ENCODE data around the gene DCAF11.

Gene DCAF11

DNA sequence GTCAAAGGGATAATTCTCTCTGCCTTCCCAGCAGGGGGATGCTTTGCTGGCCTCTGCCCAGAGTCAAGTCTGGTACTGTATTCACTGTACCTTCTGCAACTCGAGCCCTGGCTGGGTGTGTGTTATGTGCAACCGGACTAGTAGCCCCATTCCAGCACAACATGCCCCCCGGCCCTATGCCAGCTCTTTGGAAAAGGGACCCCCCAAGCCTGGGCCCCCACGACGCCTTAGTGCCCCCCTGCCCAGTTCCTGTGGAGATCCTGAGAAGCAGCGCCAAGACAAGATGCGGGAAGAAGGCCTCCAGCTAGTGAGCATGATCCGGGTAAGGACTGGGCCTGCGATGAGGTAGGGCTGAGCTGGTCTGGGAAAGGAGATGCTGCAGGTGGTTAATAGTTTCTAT lies 36.0 kb downstream of the DCAF11 start:
- H3K27ac ChIP-seq (ENCODE audit: extremely low read depth, low read depth, low read length): no peak overlapping the region
- H3K9me3 ChIP-seq (ENCODE audit: control insufficient read depth, insufficient read depth, low read depth, low read length): no peaks in the 10 kb centered on the region
- TF ChIP-seq ZSCAN18 (tag by site-specific recombination; IDR thresholded peaks at IDR 0.05) (no peak), ZNF585B (tag by site-specific recombination; IDR thresholded peaks at IDR 0.05) (no peak), ZNF624 (tag by site-specific recombination; IDR thresholded peaks at IDR 0.05) (no peak), ZNF48 (tag by site-specific recombination; IDR thresholded peaks at IDR 0.05) (no peak), ZNF768 (tag by site-specific recombination; IDR thresholded peaks at IDR 0.05) (no peak), ZNF10 (tag by site-specific recombination; IDR thresholded peaks at IDR 0.05) (no peak), SCRT2 (tag by site-specific recombination; IDR thresholded peaks at IDR 0.05) (no peak)
- TF ChIP-seq, protein P1, sequence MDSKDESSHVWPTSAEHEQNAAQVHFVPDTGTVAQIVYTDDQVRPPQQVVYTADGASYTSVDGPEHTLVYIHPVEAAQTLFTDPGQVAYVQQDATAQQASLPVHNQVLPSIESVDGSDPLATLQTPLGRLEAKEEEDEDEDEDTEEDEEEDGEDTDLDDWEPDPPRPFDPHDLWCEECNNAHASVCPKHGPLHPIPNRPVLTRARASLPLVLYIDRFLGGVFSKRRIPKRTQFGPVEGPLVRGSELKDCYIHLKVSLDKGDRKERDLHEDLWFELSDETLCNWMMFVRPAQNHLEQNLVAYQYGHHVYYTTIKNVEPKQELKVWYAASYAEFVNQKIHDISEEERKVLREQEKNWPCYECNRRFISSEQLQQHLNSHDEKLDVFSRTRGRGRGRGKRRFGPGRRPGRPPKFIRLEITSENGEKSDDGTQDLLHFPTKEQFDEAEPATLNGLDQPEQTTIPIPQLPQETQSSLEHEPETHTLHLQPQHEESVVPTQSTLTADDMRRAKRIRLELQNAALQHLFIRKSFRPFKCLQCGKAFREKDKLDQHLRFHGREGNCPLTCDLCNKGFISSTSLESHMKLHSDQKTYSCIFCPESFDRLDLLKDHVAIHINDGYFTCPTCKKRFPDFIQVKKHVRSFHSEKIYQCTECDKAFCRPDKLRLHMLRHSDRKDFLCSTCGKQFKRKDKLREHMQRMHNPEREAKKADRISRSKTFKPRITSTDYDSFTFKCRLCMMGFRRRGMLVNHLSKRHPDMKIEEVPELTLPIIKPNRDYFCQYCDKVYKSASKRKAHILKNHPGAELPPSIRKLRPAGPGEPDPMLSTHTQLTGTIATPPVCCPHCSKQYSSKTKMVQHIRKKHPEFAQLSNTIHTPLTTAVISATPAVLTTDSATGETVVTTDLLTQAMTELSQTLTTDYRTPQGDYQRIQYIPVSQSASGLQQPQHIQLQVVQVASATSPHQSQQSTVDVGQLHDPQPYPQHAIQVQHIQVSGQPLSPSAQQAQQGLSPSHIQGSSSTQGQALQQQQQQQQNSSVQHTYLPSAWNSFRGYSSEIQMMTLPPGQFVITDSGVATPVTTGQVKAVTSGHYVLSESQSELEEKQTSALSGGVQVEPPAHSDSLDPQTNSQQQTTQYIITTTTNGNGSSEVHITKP (tag by site-specific recombination; IDR thresholded peaks at IDR 0.05): no peak
- POLR2A ChIA-PET: interaction anchor here (0.6 to 3.3 kb wide), 4 partner anchors 10 to 62 kb away, joined by 3 to 20 read pairs (median 3); partner anchors contain the start of genes CHMP4A, EMC9, IRF9 and PSME1
- H3K4me1 ChIP-seq (ENCODE audit: control insufficient read depth, insufficient read depth, low read length): peaks cover 8% of the 10 kb centered on the region
- peaks cover 40 to 65% of the 10 kb centered on the region in 2 experiments for H3K36me3 ChIP-seq (ENCODE audit: control insufficient read depth in 2 of 2, insufficient read depth in 1 of 2, low read length in 2 of 2)
- no peak overlapping the region for H3K4me3 ChIP-seq (ENCODE audit: low read depth, low read length)
- CTCF ChIA-PET: interaction anchor here (1.0 kb wide), 1 partner anchor 10 kb away, joined by 6 read pairs; the partner anchor contains the start of gene IRF9

DNA sequence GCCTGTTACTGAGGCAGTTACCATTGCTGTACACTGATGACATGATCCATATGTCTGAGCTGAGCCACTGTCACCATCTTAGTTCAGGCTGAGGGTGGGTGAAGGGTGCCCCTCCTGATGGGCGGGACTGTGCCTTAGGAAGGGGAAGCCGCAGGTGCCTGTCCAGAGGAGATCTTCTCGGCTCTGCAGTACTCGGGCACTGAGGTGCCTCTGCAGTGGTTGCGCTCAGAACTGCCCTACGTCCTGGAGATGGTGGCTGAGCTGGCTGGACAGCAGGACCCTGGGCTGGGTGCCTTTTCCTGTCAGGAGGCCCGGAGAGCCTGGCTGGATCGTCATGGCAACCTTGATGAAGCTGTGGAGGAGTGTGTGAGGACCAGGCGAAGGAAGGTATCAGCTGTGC lies 36.4 kb downstream of the DCAF11 start:
- ChIA-PET POLR2A (interaction anchor here (0.6 to 3.3 kb wide), 4 partner anchors 10 to 62 kb away, joined by 3 to 20 read pairs (median 3); partner anchors contain the start of genes CHMP4A, EMC9 and IRF9), CTCF (interaction anchor here (1.3 kb wide), 1 partner anchor 10 kb away, joined by 10 read pairs; the partner anchor contains the start of gene IRF9)
- TF ChIP-seq ZNF133 (tag by site-specific recombination; IDR thresholded peaks at IDR 0.05): no peak
- no peak for TF ChIP-seq ZNF670 (tag by site-specific recombination; IDR thresholded peaks at IDR 0.05; ENCODE audit: low read depth)
- no peak for TF ChIP-seq SP7 (tag by site-specific recombination; IDR thresholded peaks at IDR 0.05)
- TF ChIP-seq SP2 (tag by site-specific recombination; IDR thresholded peaks at IDR 0.05): no peak
- TF ChIP-seq ZNF660 (tag by site-specific recombination; IDR thresholded peaks at IDR 0.05): no peak
- no peak for TF ChIP-seq ZNF610 (tag by site-specific recombination; IDR thresholded peaks at IDR 0.05; ENCODE audit: borderline replicate concordance)
- TF ChIP-seq ELK4 (IDR thresholded peaks at IDR 0.05; ENCODE audit: borderline replicate concordance, low read depth, low read length): no peak
- TF ChIP-seq, protein P2, sequence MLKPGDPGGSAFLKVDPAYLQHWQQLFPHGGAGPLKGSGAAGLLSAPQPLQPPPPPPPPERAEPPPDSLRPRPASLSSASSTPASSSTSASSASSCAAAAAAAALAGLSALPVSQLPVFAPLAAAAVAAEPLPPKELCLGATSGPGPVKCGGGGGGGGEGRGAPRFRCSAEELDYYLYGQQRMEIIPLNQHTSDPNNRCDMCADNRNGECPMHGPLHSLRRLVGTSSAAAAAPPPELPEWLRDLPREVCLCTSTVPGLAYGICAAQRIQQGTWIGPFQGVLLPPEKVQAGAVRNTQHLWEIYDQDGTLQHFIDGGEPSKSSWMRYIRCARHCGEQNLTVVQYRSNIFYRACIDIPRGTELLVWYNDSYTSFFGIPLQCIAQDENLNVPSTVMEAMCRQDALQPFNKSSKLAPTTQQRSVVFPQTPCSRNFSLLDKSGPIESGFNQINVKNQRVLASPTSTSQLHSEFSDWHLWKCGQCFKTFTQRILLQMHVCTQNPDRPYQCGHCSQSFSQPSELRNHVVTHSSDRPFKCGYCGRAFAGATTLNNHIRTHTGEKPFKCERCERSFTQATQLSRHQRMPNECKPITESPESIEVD (tag by site-specific recombination; IDR thresholded peaks at IDR 0.05): no peak
- no peak for TF ChIP-seq ZFHX2 (tag by site-specific recombination; conservative IDR thresholded peaks at IDR 0.05)
- TF ChIP-seq ZNF24 (tag by site-specific recombination; IDR thresholded peaks at IDR 0.05): no peak
- no peak for TF ChIP-seq ZNF677 (tag by site-specific recombination; IDR thresholded peaks at IDR 0.05)
- no peak for TF ChIP-seq ZNF433 (tag by site-specific recombination; IDR thresholded peaks at IDR 0.05; ENCODE audit: low read depth)
- no peak for TF ChIP-seq CTCF (tag by site-specific recombination; IDR thresholded peaks at IDR 0.05)
- no peak for TF ChIP-seq HOXD13 (CRISPR knock-in tag; IDR thresholded peaks at IDR 0.05; ENCODE audit: borderline replicate concordance)
- no peak for TF ChIP-seq KLF7 (tag by site-specific recombination; IDR thresholded peaks at IDR 0.05; ENCODE audit: borderline replicate concordance)
- TF ChIP-seq ZNF354C (tag by site-specific recombination; IDR thresholded peaks at IDR 0.05; ENCODE audit: borderline replicate concordance, low read depth): no peak
- no peak for TF ChIP-seq SCRT2 (tag by site-specific recombination; IDR thresholded peaks at IDR 0.05)
- TF ChIP-seq ZNF404 (tag by site-specific recombination; IDR thresholded peaks at IDR 0.05): no peak
- no peak for TF ChIP-seq ZNF184 (tag by site-specific recombination; IDR thresholded peaks at IDR 0.05)
- H3K9me3 ChIP-seq (ENCODE audit: control insufficient read depth, insufficient read depth, low read depth, low read length): no peaks in the 10 kb centered on the region
- H3K4me3 ChIP-seq (ENCODE audit: low read depth, low read length): no peak overlapping the region
- H3K36me3 ChIP-seq (ENCODE audit: control insufficient read depth in 2 of 2, insufficient read depth in 1 of 2, low read length in 2 of 2): peaks cover 44 to 69% of the 10 kb centered on the region in 2 experiments
- no peak overlapping the region for H3K27ac ChIP-seq (ENCODE audit: extremely low read depth, low read depth, low read length)
- H3K4me1 ChIP-seq (ENCODE audit: control insufficient read depth, insufficient read depth, low read length): peaks cover 5% of the 10 kb centered on the region
